ENCODE results near the gene ANKRD35. TPM values are rescaled to one million over a fixed set of nuclear protein-coding genes. Genes with fewer than 3 reads are reported as not detected.
A peak's percentile ranks its signal among the peaks of the same experiment; 100 is the strongest.

The ANKRD35 gene
- polyA plus RNA-seq, 1 donor: 2.9 TPM

DNA sequence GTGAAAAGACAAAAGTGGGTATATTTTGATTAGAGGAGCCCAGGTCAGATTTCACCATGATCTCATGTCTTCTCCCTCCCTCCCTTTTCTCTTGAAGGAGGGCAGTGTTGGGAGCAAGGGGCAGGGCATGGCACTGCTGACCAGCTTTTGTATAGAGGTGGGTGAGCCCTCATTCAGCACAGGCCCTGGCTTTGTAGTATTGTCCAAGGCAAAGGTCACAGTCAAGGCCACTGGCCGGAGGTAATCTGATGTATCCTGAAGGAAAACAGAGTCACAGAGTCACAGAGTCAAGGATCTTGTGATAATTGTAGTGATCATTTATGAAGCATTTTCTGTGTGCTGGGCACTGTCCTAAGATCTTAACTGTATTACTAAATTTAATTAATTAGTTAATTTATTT, 12.3 kb upstream of the ANKRD35 start:
- no peak for DNase-seq (ENCODE audit: low read depth)

DNA sequence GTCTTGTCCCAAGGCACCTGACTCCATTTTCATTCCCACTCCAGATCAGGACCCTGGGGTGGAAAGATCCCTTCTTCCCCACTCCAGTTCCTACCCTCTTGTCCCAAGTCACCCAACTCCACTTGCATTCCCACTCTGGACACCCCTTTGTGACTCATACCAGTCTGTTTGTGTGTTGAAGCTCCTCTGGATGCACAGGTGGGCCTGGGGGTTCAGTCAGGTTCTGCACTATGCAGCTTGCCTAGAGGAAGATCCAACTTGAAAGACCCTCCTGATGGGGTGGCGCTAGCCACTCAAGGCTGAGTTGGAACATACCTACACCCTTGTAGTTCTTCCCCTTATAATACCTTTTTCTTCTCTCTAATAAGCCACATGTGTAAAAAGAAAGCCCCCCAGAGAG, 9.8 kb upstream of the ANKRD35 start:
- no peak for DNase-seq (ENCODE audit: low read depth)

DNA sequence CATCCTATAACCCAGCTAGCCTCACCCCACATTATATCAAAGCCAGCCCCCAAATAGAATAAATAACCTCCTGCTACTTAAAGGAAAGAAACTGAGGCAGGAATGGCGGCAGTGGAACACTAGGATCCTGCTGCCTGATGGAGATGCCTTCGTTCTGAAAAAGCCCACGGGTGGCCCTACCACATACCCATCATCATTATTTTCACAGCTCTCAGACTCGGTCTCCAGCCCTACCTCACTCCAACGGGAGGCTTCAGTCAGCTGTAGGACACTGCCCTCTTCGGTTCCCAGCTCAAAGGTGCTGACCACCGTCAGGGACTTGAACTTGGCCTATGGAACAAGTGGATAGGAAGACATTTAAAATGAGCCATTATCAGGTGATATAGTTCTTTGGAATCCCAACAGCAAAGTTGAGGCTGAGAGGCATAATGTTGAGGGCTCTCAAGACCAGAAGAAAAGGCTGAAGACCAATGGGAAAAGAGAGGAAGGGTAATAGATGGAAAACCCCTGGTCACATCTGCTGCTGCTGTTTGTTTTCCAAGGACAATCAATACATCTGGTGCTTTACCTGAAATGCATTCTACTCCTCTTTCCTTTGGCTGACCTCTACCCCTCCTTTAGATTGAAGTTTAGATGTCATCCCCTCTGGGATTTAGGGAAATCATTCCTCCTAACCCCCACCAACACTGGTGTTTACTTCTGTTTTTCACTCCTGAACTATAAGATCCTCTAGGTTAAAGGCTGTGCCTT, 7.8 kb upstream of the ANKRD35 start:
- no peak for DNase-seq (ENCODE audit: low read depth)

DNA sequence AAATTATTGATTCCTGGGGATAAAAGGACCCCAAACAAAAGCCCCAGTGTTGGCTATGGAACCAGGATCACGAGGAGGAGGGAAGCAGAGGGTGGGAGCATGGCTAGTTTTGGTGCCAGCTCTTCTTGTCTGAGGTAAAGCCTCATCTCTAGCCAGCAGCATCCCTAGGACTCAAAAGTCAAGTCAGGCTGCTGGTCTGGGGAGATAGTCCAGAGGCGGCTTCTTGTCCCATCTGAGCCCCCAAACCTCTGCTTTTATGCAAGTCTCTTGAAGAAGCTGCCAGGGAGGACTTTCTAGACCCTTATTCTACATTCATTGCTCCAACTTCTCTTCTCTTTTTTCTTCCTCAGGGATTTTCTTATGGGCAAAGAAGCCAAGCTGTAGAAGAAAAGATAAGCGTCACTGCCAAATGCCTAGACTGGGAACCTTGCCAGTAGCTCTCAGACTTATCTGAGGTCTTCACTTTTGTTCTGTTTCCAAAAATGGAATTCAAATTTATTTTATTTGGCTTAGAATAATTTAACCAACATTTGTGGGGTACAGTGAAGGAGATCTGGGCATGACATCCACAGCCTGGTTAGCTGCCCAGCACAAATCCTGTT, 6.9 kb upstream of the ANKRD35 start:
- DNase-seq (ENCODE audit: low read depth): no peak

DNA sequence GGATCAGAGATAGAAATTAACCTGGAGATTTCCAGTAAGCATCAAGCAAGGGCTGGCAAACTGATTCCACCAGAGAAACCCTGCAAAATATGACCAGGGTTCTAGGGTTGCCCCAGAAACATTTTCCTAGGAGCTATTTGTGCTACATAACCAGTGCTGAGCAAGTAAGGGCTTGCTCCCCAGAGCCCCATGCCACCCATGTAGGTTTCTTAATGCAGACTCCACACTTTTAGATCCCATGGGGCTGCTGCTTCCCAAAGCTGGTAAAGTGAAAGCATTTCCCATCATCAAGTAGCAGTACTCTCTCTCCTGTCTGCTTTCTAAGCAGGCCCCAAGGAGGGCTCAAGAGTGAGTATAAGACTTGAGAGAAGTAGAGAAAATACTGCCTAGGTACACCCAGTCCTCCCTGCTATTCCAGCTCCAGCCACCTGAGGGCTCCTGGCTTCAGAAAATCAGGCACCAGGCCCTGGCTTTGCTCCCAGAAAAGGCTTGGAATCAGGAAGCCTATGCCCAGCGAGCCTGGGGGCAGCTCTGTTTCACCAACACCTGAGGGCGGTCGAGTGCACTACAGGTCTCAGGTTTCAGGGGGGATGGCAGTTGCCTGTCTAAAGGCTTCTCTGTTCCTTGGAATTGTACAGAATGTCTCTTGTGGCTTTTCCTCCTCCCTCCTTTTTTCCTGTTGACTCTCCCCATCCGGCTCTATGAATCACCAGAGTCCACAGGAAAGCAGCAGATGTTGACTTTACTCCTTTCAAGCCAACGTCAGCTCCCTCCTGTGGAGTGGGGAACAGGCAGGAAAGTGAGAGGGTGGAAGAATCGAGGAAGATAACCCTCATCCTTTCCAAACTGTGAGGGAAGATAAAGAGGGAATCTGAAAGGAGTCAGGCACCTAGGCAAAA, 6.2 kb upstream of the ANKRD35 start:
- DNase-seq (ENCODE audit: low read depth): peak; percentile 80

DNA sequence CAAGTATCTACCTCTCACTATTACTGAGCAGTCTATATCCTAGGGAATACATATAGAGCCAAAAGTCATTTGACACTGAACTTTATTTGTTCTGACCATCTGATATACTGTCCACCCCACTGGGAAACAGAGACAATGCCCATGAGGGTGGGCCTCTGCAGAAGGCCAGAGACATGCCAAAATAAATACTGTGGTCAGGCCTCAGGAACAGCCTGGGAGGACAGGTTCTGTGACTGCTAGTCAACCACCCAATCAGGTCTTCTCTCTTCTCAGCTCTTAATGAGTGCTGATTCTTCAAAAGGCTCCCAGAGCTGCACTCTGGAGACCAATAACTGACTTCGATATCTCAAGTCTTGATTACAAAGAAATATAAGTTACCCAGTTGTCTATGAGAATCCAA, 5.5 kb upstream of the ANKRD35 start:
- no peak for DNase-seq (ENCODE audit: low read depth)

DNA sequence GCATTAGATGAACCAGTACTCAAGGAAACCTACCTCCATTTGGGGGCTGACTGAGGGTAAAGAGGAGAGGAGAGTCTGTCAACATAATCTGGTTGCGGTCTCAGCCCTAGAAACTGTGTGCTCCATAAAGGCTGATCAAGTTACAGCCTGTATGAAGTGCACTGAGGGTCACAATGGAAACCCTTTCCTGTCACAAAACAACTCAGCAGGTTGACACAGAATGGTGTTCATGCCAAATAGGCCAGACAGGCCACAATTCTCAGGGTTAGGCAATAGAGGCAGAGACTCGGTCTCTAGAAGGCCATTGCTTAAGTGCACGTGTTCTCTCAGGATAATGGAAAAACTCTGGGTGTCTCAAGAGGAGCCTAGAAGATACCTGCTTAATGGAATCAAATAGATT, 4.1 kb upstream of the ANKRD35 start:
- DNase-seq (ENCODE audit: low read depth): no peak

DNA sequence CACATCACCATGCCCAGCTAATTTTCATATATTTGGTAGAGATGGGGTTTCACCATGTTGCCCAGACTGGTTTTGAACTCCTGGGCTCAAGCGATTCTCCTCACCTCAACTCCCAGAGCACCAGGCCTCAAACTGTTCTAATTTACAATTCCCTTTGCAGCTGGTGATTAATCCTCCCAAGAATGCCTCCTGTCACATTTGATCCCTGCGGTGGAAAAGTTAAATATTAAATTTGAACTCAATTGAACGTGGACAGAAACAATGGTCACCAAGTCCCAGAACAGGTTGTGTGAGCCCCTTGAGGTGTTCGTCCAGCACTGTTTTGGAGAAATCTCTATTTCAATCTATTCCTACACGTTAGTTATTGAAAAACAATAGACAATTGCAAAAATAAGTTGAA, 2.0 kb upstream of the ANKRD35 start:
- no peak for DNase-seq (ENCODE audit: low read depth)

DNA sequence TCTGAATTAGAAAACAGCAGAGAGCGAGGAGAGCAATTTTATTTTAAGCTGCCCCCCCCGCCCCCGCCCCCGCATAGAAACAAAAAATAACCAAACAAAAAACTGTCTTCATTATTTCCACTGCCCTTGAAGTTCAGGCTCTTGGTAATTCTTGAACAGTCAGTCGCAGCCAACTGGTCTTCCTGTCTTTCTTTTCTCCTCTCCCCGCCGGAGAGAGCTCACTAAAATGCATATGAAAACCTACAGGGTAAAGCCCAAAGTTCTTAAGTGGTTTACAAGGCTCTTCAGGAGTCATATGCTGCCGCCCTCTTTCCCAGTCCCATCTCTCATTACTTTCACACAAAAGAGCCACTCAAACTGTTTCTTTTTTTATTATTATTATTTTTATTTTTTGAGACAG, 1.1 kb upstream of the ANKRD35 start:
- no peak for DNase-seq (ENCODE audit: low read depth)

DNA sequence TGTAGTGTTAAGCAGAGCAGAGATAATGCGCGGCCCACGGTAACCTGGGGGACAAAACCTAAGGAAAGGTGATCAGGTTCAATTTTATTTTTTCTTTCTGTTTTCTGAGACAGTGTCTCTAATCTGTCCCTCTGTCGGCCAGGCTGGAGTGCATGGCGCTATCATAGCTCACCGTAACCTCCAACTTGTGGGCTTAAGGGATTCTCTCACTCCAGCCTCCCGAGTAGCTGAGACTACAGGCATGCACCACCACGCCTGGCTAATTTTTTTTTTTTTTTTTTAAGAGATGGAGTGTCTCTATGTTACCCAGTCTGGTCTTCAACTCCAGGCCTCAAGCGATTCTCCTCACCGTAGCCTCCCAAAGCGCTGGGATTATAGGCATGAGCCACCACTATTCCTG, 724 bp upstream of the ANKRD35 start:
- DNase-seq (ENCODE audit: low read depth): no peak

DNA sequence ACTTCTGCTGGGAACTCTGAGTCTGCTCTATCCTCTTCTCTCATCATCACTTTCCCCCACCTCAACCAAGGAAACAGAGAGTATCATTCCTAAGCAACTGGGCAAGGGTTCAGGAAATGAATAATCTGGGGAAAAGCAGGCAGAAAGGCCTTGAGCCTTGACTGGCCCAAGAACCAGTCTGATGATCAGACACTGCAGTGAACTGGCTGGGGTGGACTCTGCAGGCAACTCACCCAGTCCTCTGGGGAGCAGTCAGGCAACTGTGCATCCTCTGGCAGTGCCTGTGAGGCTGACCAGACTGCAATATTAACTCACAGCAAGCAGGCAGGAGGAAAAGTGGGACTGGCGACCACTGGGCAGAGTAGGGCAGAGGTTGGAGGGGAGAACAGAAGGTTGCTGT, 991 bp downstream of the ANKRD35 start:
- no peak for DNase-seq (ENCODE audit: low read depth)

DNA sequence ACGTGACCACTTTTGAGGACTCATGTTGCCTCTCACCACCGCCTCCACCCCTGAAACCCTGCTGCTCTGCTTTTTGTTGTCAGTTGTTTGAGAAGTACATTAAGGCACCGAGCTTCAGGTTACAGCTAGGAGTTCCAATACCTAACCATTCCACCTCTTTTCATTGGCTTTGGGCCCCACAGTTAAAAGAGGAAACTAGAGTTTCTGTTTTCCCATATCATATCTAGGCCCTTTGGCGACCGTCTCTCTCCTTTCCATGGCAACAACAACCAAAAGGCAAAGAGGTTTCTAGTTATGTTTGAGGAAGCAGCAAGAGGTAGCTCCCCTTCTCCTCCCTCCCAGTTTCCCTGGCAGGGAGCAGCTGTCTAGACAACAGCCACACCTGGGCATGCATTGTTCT, 5.9 kb downstream of the ANKRD35 start:
- DNase-seq (ENCODE audit: low read depth): no peak

DNA sequence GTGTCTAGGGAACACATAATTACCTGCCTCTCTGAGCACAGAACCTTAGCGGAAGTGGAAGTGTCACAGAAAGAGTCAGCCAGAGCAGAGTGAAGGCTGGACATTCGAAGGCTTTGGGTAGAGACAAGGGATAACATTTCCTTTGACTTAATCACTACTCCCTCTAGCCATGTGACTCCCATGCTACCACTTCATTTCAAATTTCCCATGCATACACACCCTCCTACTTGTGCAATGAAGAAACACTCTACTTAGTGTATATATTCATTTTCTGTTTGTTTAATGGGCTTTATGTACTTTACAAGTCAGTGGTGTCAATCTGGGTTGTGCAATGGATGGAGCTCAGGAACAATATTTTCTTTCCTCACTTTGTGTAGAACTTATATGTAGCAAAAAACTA, 6.9 kb downstream of the ANKRD35 start:
- DNase-seq (ENCODE audit: low read depth): no peak

DNA sequence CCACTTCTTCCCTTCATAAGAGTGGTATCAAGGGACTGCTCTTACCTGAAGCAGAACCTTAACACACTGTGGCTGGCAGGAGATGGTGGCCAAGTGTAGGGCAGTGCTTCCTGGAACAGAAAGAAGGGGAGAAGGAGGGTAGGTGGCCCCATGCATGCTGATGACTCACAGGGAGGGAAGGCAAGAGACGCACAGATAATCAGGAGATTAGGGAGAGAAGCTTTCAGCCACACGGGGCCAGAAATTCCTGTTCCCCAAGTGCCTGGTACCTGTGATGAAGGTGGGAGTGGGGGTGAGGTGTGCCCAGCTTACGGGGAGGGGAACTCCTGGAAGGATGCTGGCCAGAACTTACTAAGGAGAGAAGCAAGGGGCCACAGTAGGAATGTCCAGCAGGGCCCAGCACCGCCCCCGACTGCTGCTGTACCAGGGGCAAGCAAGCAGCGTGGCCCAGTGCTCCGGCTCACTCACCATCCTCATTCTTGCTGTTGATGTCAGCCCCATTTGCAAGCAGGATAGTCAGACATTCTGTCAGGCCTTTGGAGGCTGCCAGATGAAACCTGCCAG, 7.7 kb downstream of the ANKRD35 start:
- DNase-seq (ENCODE audit: low read depth): no peak

DNA sequence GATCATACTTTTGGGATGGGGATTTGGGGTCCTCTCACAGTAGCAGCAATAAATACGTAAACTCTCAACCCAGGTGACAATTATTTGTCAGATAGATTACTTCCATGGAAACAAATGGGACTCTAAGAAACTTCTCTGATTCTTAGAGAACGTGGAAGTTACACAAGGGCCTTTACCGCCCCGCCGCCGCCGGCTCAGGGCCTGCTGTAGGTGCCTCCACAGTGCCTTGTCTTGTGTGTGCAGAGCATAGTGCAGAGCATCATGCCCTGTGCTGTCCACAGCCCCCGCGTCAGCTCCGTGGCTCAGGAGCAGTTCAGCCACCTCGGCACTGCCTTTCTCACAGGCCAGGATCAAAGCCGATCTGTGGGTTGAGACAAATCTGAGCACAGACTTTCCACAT, 11.0 kb downstream of the ANKRD35 start:
- no peak for DNase-seq (ENCODE audit: low read depth)

DNA sequence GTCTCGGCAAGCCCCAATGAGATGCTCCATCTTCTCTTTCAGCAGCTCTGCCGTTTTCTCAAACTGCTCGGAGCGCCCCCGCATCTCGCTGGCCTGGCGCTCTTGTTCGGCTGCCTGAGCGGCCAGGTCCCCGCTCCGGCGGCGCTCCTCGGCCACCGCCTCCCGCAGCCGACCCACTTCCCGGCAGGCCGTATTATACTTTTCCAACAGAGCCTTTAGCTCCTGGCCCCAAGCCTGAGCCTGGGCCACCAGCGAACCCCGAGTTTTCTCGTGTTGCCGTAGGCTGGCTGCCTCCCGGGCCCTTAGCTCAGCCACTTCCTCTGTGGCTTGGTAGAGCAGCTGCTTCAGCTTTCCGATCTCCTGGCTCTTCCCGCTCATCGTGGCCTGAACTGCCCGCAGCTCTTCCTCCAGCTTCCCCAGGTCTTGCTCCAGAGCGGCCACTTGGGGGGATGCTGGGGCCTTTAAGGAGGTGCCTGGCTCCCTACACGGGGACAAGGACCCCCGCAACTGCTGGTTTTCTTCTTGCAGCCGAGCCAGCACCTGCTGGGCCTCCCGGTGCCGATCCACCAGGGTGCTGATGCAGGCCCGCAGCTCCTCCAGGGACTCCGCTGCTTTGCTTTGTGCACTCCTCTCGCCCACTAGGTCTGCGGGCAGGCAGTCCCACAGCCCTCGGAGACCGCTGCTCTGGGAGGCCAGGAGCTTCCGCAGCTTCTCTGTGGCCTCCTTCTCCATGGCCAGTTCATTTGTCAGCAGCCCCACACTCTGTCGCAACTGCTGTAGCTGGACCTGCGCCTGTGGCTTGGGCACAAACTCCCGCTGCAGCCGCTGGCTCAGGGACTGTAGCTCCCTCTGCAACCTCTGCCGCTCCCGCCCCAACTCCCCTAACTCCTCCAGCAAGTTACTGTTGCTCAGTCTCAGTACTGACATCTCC, 13.4 kb downstream of the ANKRD35 start:
- no peak for DNase-seq (ENCODE audit: low read depth)

DNA sequence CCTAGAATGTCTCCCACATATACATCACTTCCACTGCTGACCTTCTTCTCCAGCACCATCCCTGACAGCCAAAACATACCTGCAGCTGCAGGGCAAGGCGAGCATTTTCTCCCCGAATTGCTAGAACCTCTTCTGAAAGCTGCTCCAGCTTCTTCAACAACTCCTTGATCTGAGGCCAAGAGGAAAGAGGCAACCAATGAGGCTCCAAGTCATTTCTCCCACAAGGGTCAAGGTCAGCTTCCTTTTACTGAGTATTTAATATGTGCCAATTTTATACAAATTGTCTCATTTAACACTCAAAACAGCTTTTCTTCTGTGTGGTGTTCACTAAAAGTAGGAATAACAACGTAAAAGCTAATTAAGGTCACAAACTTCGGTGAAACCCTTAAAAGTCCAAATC, 17.4 kb downstream of the ANKRD35 start:
- no peak for DNase-seq (ENCODE audit: low read depth)

DNA sequence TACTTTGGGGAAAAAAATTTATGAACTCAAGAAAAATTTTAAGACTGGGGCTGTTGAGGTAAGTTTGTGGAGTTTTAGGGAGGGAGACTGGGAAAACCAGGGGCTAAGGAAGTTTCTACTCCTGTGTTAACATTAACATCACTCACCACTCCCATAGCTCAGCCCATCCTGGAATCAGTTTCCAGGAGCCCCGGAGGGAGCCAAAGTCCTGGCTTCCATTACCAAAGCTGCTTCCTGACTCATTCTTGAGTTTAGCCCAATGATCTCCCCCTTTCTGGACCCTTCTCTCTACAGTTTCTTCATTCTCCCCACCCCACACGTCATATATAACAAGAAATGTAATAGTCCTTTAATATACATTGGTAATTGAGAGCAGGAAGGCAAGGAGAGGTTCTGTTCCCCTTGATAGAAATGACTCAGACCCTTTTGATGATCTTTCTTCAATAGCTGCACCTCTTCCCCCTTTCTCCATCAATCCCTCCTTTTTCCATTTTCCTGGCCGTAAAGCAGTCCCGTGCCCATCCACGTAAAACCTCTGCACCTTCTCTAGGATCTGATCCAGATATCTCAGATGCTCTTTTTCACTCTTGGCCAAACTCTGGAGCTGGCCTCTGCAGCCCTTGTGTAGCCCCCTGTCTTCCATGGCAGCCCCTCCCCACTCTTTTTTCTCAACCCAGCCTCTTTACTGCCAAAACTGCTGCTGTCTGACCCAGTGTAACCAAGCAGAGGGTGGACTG, 22.2 kb downstream of the ANKRD35 start:
- peak; percentile 67 for DNase-seq (ENCODE audit: low read depth)

DNA sequence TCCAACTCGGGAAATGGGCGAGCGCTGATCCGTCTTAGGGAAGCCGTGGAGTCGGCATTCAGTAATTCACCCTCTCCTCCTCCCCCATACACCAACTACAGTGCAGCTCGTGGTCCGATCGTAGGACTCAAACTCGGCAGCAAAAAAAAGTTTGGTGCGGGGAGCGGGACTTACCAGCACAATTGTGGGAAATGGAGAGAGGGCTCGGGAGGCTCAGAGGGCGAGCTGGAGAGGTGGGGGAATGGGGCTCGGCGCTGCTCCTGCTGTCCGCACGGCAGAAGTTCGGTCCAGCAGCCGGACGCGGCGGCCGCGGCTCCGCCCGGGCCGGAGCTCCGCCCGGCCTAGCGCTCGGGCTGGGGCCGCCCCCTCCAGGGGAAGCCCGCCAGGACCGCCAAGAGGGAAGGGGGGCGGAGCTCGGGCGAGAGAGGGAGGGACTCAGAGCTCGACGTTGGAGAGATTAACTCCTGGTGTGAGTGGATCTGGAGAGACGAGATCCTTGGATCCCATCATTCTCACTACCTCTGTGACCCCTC, 26.1 kb downstream of the ANKRD35 start:
- DNase-seq (ENCODE audit: low read depth): peak; percentile 83

DNA sequence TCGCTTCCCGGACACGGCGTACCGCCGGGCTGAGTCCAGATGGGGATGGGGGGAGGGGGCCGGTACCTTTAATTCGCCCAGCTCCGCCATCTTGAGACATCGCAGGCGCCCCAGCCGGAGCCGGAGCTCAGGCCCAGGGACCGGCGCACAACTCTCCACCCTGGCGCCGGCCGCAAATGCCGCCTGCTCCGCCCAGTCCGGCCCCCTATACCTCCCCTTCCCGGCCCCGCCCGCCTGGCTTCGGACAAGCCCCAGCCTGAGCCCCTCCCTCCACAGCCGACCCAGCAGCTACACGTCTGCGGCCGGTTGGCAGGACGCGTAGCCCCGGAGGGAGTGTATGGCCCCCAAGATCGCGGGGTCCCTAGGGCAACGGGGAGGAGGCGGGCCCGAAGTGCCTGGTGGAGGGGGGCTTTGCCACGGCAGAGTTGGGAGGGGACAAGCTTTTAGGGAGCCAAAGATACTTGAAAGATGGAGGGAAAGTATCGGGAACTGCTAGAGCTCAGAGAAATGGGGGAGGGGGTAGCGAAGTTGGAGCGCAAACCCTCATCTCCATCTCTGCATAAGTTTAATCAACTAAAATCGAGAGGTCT, 26.7 kb downstream of the ANKRD35 start, which contains the start of gene PIAS3:
PIAS3 (minus strand) TSS at position 181 of the 590 bp plus-strand sequence; CDS start at position 90, 91 bp downstream.
- DNase-seq (ENCODE audit: low read depth): peak; percentile 70

Measured in forelimb muscle (tissue), 1 donor.